HG02642 (cell line): ENCODE measurements around the gene PRODH2.
"Not testable (repeated sequence)": the region's sequence is repeated elsewhere in the genome, so short reads cannot be mapped to it uniquely, and the experiment has no call there.

Experiments used
- ATAC-seq: cut with Tn5 transposase; IDR thresholded peaks from one replicate; pipeline ENCODE4 v1.9.1; 2021; ENCODE audit warnings: mild to moderate bottlenecking; ENCODE audit not compliant: unreplicated experiment, poor library complexity

The PRODH2 gene

DNA sequence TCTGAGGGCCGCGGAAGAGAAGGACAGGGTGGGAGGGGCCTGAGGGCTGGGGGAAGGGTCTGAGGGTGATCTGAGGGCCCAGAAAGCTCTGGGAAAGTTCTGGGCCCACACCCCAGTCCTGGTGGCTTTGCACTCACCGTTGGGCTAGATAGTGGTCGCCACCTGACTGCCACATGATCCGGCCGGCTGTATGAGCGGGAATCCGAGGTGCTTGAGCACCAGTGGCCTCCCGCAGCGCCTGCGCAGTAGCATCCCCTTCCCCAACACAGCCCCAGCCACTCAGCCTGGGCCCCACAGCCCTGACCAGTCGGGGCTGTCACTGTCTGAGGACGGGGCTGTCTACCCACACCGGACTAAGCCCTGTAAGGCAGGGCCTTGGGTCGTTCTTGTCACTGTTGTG lies 15.0 kb downstream of the PRODH2 start:
- no peak for ATAC-seq

DNA sequence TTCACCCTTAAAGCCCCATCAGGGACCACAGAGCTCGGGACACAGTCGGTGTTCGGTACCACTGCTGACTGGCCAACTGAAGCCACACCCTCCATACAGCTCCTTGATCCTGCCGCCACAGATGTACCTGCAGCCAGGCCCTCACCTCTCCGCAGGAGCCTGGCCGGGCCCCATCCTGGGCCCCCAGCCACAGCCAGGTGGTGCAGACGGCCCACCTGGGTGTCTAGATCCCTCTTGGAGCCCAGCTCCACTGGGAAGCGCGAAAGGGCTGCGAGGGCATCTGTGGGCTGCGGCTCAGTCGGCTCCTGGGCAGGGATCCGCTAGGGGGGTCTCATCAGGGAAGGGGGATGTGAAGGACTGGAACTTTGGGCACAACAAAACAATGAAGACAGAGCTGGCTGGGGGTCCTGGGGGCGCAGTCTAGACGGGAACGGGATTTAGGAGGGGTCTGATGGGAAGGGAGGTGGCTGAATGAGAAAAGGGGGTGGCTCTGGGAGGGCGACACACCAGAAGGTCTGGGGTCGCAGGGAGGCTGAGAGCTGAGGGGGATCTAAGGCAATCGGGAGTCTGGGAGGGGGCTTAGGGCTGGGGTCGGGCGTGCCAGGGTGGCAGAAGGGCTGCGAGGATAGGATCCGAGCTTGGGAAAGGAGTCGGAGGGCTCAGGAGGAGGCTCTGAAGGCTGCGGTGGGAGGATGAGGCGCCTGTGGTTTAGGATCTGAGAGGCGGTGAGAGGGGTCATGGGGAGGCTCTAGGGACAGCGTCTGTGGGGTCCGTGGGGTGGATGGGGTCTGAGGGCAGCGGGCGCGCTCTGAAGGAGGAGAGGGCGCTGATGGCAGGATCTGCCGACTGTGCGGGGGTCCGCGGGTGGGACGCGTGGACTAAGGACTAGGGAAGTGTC lies 15.8 kb downstream of the PRODH2 start:
- ATAC-seq, result no peak

DNA sequence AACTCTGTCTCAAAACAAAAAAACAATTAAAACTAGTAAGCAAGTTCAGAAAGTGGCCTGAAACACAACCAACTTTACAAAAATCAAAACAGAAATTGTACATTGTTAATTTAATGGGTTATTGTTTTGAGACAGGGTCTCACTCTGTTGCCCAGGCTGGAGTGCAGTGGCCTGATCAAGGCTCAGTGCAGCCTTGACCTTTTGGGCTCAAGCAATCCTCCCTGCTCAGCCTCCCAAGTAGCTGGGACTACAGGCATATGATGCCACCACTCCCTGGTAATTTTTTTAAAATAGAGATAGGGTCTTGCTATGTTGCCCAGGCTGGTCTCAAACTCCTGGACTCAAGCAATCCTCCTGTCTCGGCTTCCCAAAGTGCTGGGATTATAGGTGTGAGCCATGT lies 17.1 kb downstream of the PRODH2 start:
- ATAC-seq, result not testable (repeated sequence)

DNA sequence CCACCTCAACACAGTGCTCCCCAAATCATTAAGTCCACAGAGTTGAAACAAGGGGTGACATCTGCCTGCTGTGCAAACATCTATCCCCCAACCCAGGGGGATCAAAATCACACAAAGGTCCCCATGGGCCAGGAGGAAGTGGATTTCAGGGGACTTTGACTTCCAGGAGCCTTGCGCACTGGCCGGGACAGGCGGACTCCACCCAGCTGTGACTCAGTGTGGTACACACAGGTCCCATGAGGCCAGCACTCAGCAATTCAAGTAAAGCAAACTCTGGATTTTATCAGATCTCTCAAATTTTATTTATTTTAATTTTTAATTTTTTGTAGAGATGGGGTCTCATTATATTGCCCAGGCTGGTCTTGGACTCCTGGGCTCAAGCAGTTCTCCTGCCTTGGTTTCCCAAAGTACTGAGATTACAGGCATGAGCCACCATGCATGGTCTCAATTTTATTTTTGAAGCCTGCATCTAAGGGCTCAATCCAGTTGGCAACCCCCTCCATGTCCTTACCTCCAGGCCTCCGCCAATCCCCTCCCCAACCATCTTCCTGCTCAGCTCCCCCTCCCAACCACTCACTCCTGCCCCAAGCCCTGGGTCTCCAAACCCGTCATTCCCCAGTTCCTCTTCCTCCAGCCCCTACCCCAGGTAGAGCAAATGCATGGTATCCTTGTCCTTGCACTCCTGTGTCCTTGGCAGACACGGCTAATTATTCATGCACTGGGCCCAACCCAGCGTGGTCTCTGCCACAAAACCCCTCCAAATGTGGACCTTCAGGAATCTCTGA lies 19.1 kb downstream of the PRODH2 start:
- ATAC-seq, result no peak

DNA sequence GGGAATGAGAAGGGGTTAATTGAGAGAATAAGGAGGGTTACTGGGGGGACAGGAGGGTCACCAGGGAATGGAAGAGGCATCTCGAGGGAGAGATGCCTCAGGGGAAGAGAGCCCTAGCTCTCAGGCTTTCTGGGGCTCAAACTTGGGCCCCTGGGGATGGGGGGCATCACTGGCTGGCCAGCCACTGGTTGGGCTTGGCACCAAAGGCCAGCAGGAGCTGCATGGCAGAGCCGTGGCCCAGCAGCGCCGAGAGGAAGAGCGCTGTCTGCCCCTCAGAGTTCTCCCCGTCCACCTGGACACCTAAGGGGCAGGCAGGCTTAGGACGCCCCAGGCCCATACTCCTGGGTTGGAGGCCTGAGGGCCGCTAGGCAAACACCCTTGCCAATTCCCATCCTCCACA lies 19.8 kb downstream of the PRODH2 start:
- no peak for ATAC-seq

DNA sequence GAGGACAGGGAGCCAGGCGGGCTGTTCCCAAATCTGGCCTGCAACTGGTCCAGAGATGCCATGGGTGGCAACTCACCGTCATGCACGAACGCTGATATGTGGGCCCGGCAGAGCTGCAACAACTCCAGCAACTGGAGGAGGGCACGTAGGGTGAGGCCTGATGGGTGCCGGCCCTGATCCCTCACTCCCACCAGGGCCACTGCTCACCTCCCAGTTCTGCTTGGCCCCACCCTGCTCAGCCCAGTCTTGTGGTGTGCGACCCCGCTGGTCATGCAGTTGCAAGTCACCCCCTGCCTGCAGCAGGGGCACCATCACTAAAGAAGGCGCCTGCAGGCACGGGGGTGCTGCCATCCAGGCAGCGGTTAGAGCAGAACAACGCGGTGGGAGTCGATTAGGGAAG lies 20.3 kb downstream of the PRODH2 start:
- ATAC-seq, result no peak

DNA sequence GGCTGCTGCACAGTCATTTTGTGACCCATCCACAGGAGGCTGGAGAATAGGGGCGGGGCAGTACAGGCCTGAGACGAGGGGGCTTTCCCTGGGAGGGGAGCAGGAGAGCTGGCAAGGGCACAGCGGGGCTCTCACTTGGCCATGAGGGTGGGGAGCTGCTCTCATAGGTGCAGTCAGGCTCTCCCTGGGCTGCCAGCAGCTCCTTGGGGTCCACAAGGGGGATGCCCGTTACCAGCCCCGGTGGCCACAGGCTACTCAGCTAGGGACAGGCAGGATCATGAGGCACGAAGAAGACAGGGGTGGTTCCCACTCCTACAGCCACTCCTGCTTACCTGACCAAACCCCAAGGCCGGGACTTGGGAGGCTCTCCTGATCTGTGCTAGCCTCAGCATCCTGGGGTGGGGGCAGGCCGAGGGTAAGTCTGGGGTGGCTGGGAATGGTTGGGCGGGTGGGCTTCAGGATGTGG lies 20.8 kb downstream of the PRODH2 start:
- ATAC-seq, result no peak

DNA sequence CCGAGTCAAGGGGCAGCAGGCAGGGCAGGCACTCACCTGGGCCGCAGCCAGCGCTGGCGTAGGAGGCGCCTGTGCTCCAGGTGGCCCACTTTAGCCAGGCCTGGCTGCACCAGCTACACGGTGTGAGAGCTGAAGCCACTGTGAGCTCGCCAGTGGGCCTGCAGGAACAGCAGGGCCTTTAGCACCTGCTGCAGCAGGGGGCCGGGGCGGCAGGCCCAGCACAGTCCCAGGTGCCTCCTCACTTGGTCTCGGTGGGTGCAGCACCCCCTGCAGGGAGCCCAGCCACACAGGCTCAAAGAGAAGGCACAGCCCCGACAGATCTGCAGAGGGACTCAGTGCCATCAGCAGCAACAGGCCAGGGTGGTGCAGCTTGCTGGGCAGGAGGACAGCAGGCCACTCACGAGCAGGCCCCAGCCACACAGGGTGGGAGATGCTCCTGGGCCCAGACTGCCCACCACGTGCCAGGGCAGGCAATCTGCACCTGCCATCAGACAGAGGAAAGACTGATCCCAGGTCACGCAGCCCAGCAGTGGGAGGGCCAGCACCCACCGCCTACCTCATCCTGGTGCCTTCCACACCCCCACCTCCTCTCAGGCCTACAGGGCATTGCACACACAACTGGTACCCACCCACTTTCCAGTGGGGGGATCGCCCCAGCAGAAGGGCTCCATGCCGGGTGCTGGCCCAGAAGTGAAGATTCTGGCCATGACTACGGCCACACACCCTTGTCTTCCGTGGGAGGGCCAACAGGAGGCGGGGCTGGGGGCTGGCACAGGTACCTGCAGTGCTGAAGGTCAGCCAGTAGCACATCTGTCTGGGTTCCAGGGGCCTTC lies 21.4 kb downstream of the PRODH2 start:
- ATAC-seq, result no peak

DNA sequence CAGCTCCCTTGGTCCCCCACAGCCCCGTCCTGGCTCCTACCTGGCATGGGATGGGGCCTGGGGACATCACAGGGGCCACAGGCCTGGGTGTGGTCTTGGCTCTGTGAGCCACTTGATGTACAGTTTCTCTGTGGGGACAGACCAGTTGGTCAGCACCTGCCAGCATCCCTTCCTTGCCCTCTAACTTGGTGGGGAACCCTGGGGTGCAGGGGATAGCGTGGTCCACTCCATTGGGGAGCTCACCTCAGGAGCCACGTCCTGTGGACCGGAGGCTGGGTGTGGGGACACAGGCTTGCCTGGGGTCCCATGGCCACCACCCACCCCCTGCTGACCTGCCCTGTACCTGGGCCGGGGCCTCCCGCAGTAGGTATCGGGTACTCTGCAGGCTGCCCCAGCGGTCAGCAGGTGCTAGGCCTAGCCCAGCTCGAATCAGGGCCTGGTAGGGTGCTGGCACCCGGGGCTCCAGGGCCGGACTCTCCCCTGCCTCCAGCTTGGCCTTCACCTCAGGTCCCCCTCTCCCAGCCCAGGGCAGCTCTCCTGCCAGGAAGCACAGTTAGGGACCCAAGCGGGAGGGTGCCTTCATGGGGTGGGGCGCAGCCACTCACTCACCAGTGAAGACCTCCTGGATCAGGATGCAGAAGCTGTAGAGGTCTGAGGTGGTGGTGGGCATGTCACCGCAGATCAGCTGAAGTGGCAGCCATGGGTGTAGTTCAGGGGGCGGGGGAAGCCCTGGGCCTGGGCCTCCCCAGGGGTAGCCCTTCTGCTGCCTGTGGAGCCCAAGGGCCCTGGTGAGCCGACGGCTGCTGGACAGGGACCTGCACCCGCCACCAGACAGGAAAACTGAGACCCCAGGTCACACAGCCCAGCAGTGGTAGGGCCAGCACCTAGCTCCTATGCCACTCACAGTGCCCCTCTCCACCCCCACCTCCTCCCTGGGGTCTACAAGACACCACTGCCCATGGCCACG lies 22.4 kb downstream of the PRODH2 start:
- ATAC-seq, result no peak

DNA sequence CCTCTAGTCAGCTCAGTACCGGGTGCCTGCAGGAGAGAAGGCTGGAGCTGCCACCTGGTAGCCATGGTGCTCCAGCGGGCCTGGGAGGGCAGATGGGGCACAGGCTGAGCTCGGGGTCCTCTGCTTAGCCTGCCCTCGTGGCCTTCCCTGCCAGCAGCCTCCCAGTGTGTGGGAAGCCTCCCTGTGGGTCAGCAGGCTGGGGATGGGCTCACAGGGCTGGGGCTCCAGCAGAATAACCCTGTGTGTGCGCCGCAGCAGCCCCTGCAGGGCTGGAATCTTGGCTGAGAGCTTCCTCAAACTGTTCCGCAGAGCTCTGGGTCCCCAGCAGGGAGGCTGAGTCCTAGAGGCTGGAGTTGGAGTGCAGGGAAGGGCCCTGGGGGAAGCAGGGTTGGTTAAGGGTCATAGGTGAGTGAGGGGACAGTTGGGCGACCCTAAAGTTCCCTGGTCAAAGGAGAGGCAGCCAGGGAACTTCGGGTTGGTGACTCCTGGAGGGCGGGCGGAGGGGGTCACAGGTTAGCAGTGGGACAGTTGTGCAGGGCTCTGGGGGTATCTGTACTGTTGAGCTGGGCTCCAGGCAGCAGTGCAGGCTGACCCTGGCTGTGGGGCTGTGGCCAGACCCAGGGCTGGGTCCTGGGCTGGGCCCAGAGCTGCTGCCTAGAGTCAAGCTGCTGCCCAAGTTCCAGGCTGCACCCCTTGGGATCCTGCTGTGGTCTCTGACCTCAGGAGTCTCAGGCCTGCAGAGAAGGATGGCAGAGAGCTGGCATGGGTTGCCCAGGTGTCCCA lies 23.3 kb downstream of the PRODH2 start:
- ATAC-seq, result no peak

DNA sequence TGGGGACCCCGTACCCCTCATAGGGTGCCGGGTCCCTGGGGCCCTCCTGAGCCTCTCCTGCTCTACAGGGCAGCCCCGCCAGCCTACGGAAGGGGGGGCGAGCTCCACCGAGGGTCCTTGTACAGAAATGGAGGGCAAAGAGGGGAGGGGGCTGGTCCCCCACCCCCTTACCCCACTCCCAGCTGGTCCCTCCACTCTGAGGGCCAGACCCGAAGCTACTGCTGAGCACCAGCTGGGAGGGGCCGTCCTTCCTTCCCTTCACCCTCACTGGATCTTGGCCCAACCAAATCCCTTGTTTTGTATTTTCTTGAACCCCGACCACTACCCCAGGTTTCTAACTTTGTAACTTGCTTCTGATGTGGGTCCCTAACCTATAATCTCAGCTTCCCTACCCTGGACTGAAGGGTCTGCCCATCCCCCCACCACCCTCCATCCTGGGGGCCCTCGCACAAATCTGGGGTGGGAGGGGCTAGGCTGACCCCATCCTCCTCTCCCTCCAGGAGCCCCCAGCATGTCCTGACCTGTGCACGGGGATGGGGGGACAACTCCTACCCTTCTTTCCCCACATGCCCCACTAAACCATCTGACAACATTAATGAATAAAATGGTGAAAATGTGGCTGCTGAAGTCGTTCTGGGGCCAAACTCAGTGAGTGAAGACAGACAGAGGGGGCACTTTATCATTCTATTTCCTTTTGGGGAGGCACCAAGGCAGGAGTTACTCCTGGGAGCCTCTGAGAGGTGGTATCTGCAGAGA lies 24.3 kb downstream of the PRODH2 start:
- ATAC-seq, result no peak

DNA sequence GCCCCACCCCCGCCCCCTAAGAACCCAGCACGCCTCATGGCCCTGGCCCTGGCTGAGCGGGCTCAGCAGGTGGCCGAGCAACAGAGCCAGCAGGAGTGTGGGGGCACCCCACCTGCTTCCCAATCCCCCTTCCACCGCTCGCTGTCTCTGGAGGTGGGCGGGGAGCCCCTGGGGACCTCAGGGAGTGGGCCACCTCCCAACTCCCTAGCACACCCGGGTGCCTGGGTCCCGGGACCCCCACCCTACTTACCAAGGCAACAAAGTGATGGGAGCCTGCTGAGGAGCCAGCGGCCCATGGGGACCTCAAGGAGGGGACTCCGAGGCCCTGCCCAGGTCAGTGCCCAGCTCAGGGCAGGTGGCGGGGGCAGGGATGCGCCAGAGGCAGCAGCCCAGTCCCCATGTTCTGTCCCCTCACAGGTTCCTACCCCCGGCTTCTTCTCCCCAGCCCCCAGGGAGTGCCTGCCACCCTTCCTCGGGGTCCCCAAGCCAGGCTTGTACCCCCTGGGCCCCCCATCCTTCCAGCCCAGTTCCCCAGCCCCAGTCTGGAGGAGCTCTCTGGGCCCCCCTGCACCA lies 25.3 kb downstream of the PRODH2 start:
- ATAC-seq, result no peak

DNA sequence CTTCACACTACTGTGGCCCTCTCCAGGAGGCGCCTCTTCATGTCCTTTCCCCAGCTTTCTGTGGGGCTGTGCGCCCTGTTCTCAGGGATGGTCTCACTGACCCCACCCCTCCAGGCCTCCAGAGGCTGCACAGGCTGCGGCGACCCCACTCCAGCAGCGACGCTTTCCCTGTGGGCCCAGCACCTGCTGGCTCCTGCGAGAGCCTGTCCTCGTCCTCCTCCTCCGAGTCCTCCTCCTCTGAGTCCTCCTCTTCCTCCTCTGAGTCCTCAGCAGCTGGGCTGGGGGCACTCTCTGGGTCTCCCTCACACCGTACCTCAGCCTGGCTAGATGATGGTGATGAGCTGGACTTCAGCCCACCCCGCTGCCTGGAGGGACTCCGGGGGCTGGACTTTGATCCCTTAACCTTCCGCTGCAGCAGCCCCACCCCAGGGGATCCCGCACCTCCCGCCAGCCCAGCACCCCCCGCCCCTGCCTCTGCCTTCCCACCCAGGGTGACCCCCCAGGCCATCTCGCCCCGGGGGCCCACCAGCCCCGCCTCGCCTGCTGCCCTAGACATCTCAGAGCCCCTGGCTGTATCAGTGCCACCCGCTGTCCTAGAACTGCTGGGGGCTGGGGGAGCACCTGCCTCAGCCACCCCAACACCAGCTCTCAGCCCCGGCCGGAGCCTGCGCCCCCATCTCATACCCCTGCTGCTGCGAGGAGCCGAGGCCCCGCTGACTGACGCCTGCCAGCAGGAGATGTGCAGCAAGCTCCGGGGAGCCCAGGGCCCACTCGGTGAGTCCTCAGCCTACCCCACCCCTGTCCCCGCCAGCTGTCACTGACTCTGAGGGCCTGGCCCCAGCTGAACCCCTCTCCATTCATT lies 26.1 kb downstream of the PRODH2 start:
- ATAC-seq, result no peak

DNA sequence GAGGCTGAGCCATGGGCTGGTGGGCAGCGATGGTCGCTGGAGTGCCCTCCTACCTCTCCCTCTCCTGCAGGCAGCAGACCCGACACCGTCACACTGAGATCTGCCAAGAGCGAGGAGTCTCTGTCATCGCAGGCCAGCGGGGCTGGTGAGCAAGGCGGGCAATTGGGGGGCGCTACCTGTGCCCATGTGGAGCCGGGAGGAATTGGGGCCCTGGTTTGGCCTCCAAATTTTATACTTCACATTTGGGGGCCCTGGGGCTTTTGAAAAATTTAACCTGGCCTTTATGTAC lies 27.4 kb downstream of the PRODH2 start:
- no peak for ATAC-seq

DNA sequence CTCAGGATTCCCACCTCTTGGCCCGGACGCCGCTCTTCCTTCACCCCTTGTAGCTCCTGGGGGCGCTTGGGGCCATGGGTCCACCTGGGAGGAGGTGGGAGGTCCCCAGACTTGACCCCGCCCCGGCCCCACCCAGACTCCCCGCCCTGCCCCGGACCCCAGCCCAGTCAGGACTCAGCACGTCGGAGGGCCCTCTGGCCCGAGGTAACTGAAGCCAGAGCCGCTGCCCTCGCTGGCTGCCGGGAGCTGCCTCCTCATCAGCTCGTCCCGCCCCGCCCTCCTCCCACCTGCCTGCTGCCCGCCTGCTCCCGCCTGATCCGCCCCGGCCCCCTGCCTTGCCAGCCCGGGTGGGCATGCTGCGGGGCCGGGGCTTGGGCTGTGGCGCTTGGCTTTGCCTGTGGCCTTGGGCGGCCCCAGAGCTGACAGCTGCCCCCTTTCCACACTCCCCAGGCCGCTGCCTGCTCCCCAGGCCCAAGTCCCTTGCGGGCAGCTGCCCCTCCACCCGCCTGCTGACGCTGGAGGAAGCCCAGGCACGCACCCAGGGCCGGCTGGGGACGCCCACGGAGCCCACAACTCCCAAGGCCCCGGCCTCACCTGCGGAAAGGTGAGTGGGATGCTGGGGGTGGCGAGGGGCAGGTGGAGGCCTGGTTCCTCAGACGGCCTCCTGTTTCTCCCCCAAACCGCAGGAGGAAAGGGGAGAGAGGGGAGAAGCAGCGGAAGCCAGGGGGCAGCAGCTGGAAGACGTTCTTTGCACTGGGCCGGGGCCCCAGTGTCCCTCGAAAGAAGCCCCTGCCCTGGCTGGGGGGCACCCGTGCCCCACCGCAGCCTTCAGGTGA lies 27.9 kb downstream of the PRODH2 start:
- no peak for ATAC-seq
